ENCODE results near the gene NSD1.
"Not testable (repeated sequence)": the region's sequence is repeated elsewhere in the genome, so short reads cannot be mapped to it uniquely, and the experiment has no call there.

The NSD1 gene

GRCh38 chr5:177293819-177294581 is 160.4 kb downstream of the NSD1 start:
- DNase-seq: no peak

GRCh38 chr5:177294632-177295031 is 161.1 kb downstream of the NSD1 start:
- DNase-seq: no peak

GRCh38 chr5:177295924-177296323 is 162.4 kb downstream of the NSD1 start:
- peak; percentile 59 to 68 (median 60) for DNase-seq

GRCh38 chr5:177296581-177296980 is 163.0 kb downstream of the NSD1 start:
- DNase-seq: peak in 2 of 4 experiments; percentile 20 to 26

- no peak for DNase-seq
Measured at GRCh38 chr5:177297922-177298321, 164.3 kb downstream of the NSD1 start.

- DNase-seq: no peak
Measured at GRCh38 chr5:177299697-177300096, 166.1 kb downstream of the NSD1 start.

GRCh38 chr5:177300236-177300880 is 166.8 kb downstream of the NSD1 start:
- peak; percentile 83 to 92 (median 90) for DNase-seq

- no peak for DNase-seq
Measured at GRCh38 chr5:177300951-177301350, 167.4 kb downstream of the NSD1 start.

- peak in 1 of 4 experiments; percentile 38 for DNase-seq
Measured at GRCh38 chr5:177301503-177302165, 168.1 kb downstream of the NSD1 start.

- no peak for DNase-seq
Measured at GRCh38 chr5:177302354-177303110, 169.0 kb downstream of the NSD1 start.

GRCh38 chr5:177303121-177303924 is 169.8 kb downstream of the NSD1 start, which contains the start of the genes PRELID1 and RAB24:
PRELID1 (plus strand) TSS chr5:177303799; CDS start chr5:177303986, 187 bp downstream.
RAB24 (minus strand) TSS chr5:177303719; CDS start chr5:177303288, 431 bp downstream.
- DNase-seq: peak; percentile 90 to 96 (median 94)

- peak in 1 of 4 experiments; percentile 33 for DNase-seq
Measured at GRCh38 chr5:177303925-177304391, 170.4 kb downstream of the NSD1 start.

- peak in 1 of 4 experiments; percentile 16 for DNase-seq
Measured at GRCh38 chr5:177304392-177305119, 171.0 kb downstream of the NSD1 start.

GRCh38 chr5:177306103-177306640 is 172.6 kb downstream of the NSD1 start:
- DNase-seq: not testable (repeated sequence)

GRCh38 chr5:177306674-177307543 is 173.3 kb downstream of the NSD1 start:
- peak; percentile 88 to 97 (median 93) for DNase-seq

GRCh38 chr5:177307544-177308363 is 174.2 kb downstream of the NSD1 start:
- DNase-seq: peak in 1 of 4 experiments; percentile 21

- no peak for DNase-seq
Measured at GRCh38 chr5:177308740-177309139, 175.2 kb downstream of the NSD1 start.
